AG04450 (cell line): ENCODE data around the gene DYRK3. TPM values are rescaled to one million over a fixed set of nuclear protein-coding genes. Genes with fewer than 3 reads are reported as not detected.
A peak's percentile ranks its signal among the peaks of the same experiment; 100 is the strongest.
"Not testable (repeated sequence)": the region's sequence is repeated elsewhere in the genome, so short reads cannot be mapped to it uniquely, and the experiment has no call there.

Source experiments
- CTCF ChIA-PET: fragments of 300-600, 350-600 bp; formaldehyde crosslinking; extraction: SDS; loops from one replicate; lab custom pipeline; 2022; ENCODE audit warnings: antibody characterized with exemption, inconsistent platforms; lab: Charles Lee
- POLR2A ChIA-PET: fragments of 350-600 bp; formaldehyde crosslinking; extraction: SDS; loops from one replicate; lab custom pipeline; 2021; ENCODE audit warnings: antibody characterized with exemption, inconsistent platforms; lab: Yijun Ruan, JAX
- DNase-seq: peaks from one replicate; pipeline ENCODE4 v3.0.0-alpha.2; 2011; ENCODE audit warnings: low read depth, low spot score
- H3K27ac ChIP-seq: one replicate; pipeline ENCODE4 v1.5.1; 2012; ENCODE audit warnings: low read depth, low read length, control low read depth
- H3K27me3 ChIP-seq: one replicate; pipeline ENCODE4 v1.6.0; 2012; ENCODE audit warnings: low read length; ENCODE audit not compliant: control insufficient read depth, insufficient read depth
- H3K4me3 ChIP-seq: 2 replicates; pipeline ENCODE4 v1.5.1; 2011; ENCODE audit warnings: mild to moderate bottlenecking, low read depth, low read length, control low read depth
- H3K9me3 ChIP-seq: 2 replicates; pipeline ENCODE4 v1.5.1; 2012; ENCODE audit warnings: low read length; ENCODE audit not compliant: control insufficient read depth, insufficient read depth
- polyA plus RNA-seq: library from polyadenylated mRNA; depleted of rRNA; stranded (reverse); fragments of >200 nt; gene quantifications from 2 replicates; pipeline ENCODE4 v1.2.3, GENCODE V29; 2011
- TF ChIP-seq, protein P1 (sequence below): IDR thresholded peaks from 2 replicates; pipeline ENCODE4 v1.5.1; 2011; ENCODE audit warnings: low read depth, low read length, control low read depth, inconsistent platforms

The DYRK3 gene
- polyA plus RNA-seq, 1 experiment, result 13.4 TPM

DNA sequence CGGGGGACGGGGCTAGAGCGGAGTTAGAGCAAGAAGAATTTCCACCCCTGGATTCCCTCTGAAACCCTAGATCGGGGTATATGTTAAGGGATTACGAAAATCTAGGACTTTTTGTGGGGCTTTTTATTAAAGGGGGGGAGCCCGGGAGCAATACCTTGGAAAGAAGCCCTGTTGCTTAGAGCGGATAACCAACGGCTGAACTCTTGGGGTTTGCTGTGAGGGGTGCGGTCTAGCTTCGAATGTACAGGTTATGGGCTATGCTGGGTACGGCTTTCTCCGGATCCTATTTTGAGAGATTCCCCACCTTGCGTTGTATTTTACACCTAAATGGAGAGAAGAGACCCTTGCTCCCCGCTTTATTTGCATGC is 626 bp downstream of the DYRK3 start:
- TF ChIP-seq, protein P1, sequence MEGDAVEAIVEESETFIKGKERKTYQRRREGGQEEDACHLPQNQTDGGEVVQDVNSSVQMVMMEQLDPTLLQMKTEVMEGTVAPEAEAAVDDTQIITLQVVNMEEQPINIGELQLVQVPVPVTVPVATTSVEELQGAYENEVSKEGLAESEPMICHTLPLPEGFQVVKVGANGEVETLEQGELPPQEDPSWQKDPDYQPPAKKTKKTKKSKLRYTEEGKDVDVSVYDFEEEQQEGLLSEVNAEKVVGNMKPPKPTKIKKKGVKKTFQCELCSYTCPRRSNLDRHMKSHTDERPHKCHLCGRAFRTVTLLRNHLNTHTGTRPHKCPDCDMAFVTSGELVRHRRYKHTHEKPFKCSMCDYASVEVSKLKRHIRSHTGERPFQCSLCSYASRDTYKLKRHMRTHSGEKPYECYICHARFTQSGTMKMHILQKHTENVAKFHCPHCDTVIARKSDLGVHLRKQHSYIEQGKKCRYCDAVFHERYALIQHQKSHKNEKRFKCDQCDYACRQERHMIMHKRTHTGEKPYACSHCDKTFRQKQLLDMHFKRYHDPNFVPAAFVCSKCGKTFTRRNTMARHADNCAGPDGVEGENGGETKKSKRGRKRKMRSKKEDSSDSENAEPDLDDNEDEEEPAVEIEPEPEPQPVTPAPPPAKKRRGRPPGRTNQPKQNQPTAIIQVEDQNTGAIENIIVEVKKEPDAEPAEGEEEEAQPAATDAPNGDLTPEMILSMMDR, result no peak
- CTCF ChIA-PET, result interaction anchor here (1.5 to 7.6 kb wide), 8 partner anchors 11 to 276 kb away, joined by 5 to 202 read pairs (median 14); partner anchors contain the start of gene EIF2D
- no peaks in the 10 kb centered on the region for H3K9me3 ChIP-seq
- no peaks in the 10 kb centered on the region for H3K27me3 ChIP-seq
- POLR2A ChIA-PET, result interaction anchor here (0.6 to 1.9 kb wide), 7 partner anchors 19 to 290 kb away, joined by 3 to 17 read pairs (median 4); partner anchors contain the start of gene EIF2D
- H3K4me3 ChIP-seq, result peak overlapping the region; percentile 80
- DNase-seq, result no peak
- H3K27ac ChIP-seq, result no peak overlapping the region

GRCh38 chr1:206636671-206637070 is 1.3 kb downstream of the DYRK3 start:
- DNase-seq, result no peak
- TF ChIP-seq, protein P1, result no peak
- ChIA-PET CTCF (interaction anchor here (1.0 to 7.6 kb wide), 2 partner anchors 26 to 147 kb away, joined by 3 to 202 read pairs; no protein-coding TSS in a partner anchor), POLR2A (interaction anchor here (0.9 kb wide), 1 partner anchor 38 kb away, joined by 3 read pairs; no protein-coding TSS in a partner anchor)
- H3K4me3 ChIP-seq, result peak overlapping the region; percentile 80
- no peaks in the 10 kb centered on the region for H3K9me3 ChIP-seq
- no peak overlapping the region for H3K27ac ChIP-seq
- H3K27me3 ChIP-seq, result no peaks in the 10 kb centered on the region

GRCh38 chr1:206637605-206638004 is 2.3 kb downstream of the DYRK3 start:
- POLR2A ChIA-PET, result interaction anchor here (0.9 kb wide), 1 partner anchor 37 kb away, joined by 3 read pairs; no protein-coding TSS in a partner anchor
- TF ChIP-seq, protein P1, result no peak
- DNase-seq, result no peak
- CTCF ChIA-PET, result interaction anchor here (0.6 to 7.6 kb wide), 6 partner anchors 25 to 345 kb away, joined by 3 to 202 read pairs (median 4); no protein-coding TSS in a partner anchor
- Histone ChIP-seq H3K4me3 (peak overlapping the region; percentile 80; the same call in 1 of the 2 replicates), H3K9me3 (no peaks in the 10 kb centered on the region), H3K27ac (no peak overlapping the region), H3K27me3 (no peaks in the 10 kb centered on the region)

- CTCF ChIA-PET, result interaction anchor here (0.8 to 1.0 kb wide), 2 partner anchors 11 to 21 kb away, joined by 3 to 4 read pairs; no protein-coding TSS in a partner anchor
- H3K27me3 ChIP-seq, H3K27ac ChIP-seq, POLR2A ChIA-PET, DNase-seq, H3K9me3 ChIP-seq, H3K4me3 ChIP-seq: not testable (repeated sequence)
Measured at GRCh38 chr1:206642074-206642473, 6.7 kb downstream of the DYRK3 start.

- CTCF ChIA-PET, result interaction anchor here (0.6 to 2.3 kb wide), 2 partner anchors 21 to 34 kb away, joined by 3 to 12 read pairs; no protein-coding TSS in a partner anchor
- no peak overlapping the region for H3K4me3 ChIP-seq
Measured at GRCh38 chr1:206643118-206643698, 7.9 kb downstream of the DYRK3 start.

More at GRCh38 chr1:206643118-206643698, 7.9 kb downstream of the DYRK3 start:
- no peaks in the 10 kb centered on the region for H3K9me3 ChIP-seq
- no peak for DNase-seq
- no peak overlapping the region for H3K27ac ChIP-seq
- POLR2A ChIA-PET, result interaction anchor here (0.6 kb wide), 1 partner anchor 56 kb away, joined by 4 read pairs; no protein-coding TSS in a partner anchor
- TF ChIP-seq, protein P1, result no peak
- no peaks in the 10 kb centered on the region for H3K27me3 ChIP-seq
